Liver (tissue), 9 donors: ENCODE results near the gene PAQR3. TPM values are rescaled to one million over a fixed set of nuclear protein-coding genes. Genes with fewer than 3 reads are reported as not detected.

ENCODE experiments used
- DNase-seq: peaks from one replicate; pipeline ENCODE4 v3.0.0-alpha.2; 2017; ENCODE audit warnings: low spot score
- H3K27ac ChIP-seq, 2 donors: one replicate each; pipeline ENCODE4 v1.7.0; 2013; ENCODE audit warnings: inconsistent platforms in 2 of 2, low read length in 2 of 2, control low read depth in 1 of 2, low read depth in 1 of 2, mild to moderate bottlenecking in 1 of 2
- H3K27me3 ChIP-seq, 4 donors: one replicate each; pipeline versions ENCODE4 v1.6.1 to v1.7.0; 2013; ENCODE audit warnings: low read length in 3 of 4, inconsistent platforms in 1 of 4, mild to moderate bottlenecking in 1 of 4, moderate library complexity in 1 of 4; ENCODE audit not compliant: control insufficient read depth in 4 of 4, insufficient read depth in 4 of 4
- H3K36me3 ChIP-seq, 4 donors: one replicate each; pipeline versions ENCODE4 v1.6.1 to v1.7.0; 2013; ENCODE audit warnings: low read length in 3 of 4, mild to moderate bottlenecking in 3 of 4, low read depth in 1 of 4, moderate library complexity in 1 of 4; ENCODE audit not compliant: control insufficient read depth in 4 of 4, insufficient read depth in 3 of 4
- H3K4me1 ChIP-seq, 4 donors: one replicate each; pipeline versions ENCODE4 v1.6.1 to v1.7.0; 2013; ENCODE audit warnings: low read length in 3 of 4, mild to moderate bottlenecking in 3 of 4, moderate library complexity in 1 of 4; ENCODE audit not compliant: control insufficient read depth in 4 of 4, insufficient read depth in 4 of 4
- H3K4me3 ChIP-seq, 3 donors: one replicate each; pipeline versions ENCODE4 v1.6.1 to v1.7.0; 2013; ENCODE audit warnings: low read length in 3 of 3, control low read depth in 1 of 3, low read depth in 1 of 3, mild to moderate bottlenecking in 1 of 3
- H3K9ac ChIP-seq, 2 donors: one replicate each; pipeline ENCODE4 v1.7.0; 2013; ENCODE audit warnings: low read length in 2 of 2, mild to moderate bottlenecking in 2 of 2, moderate library complexity in 2 of 2, control low read depth in 1 of 2, low read depth in 1 of 2
- H3K9me3 ChIP-seq, 4 donors: one replicate each; pipeline versions ENCODE4 v1.6.1 to v1.7.0; 2013; ENCODE audit warnings: low read length in 3 of 4; ENCODE audit not compliant: control insufficient read depth in 4 of 4
- ATF3 ChIP-seq: IDR thresholded peaks from 2 replicates; pipeline ENCODE4 v1.6.1; 2016; ENCODE audit warnings: antibody characterized with exemption
- EGR1 ChIP-seq, 2 donors: IDR thresholded peaks; 2 replicates each; pipeline ENCODE4 v1.6.1; 2016 to 2018; ENCODE audit warnings: antibody characterized with exemption in 2 of 2, low read depth in 2 of 2
- FOXA1 ChIP-seq: IDR thresholded peaks from 2 replicates; pipeline ENCODE4 v1.6.1; 2016; ENCODE audit warnings: antibody characterized with exemption
- FOXA2 ChIP-seq: IDR thresholded peaks from 2 replicates; pipeline ENCODE4 v1.6.1; 2016; ENCODE audit warnings: antibody characterized with exemption
- GABPA ChIP-seq, 2 donors: IDR thresholded peaks in 1 of 2; conservative IDR thresholded peaks in 1 of 2; 2 replicates each; pipeline ENCODE4 v1.6.1; 2016; ENCODE audit warnings: antibody characterized with exemption in 2 of 2, mild to moderate bottlenecking in 1 of 2, moderate library complexity in 1 of 2
- HNF4A ChIP-seq, 2 donors: conservative IDR thresholded peaks; 2 replicates each; pipeline ENCODE4 v1.6.1; 2016; ENCODE audit warnings: antibody characterized with exemption in 2 of 2, mild to moderate bottlenecking in 2 of 2
- HNF4G ChIP-seq: IDR thresholded peaks from 2 replicates; pipeline ENCODE4 v1.6.1; 2016; ENCODE audit warnings: antibody characterized with exemption
- JUND ChIP-seq, 2 donors: IDR thresholded peaks; 2 replicates each; pipeline ENCODE4 v1.6.1; 2016; ENCODE audit warnings: antibody characterized with exemption in 2 of 2
- NR2F2 ChIP-seq: IDR thresholded peaks from 2 replicates; pipeline ENCODE4 v1.6.1; 2016; ENCODE audit warnings: antibody characterized with exemption
- RAD21 ChIP-seq, 2 donors: IDR thresholded peaks; 2 replicates each; pipeline ENCODE4 v1.6.1; 2016; ENCODE audit warnings: antibody characterized with exemption in 2 of 2, mild to moderate bottlenecking in 2 of 2
- RXRA ChIP-seq, 2 donors: IDR thresholded peaks; 2 replicates each; pipeline ENCODE4 v1.6.1; 2017 to 2018; ENCODE audit warnings: antibody characterized with exemption in 2 of 2, mild to moderate bottlenecking in 1 of 2
- SP1 ChIP-seq: IDR thresholded peaks from 2 replicates; pipeline ENCODE4 v1.6.1; 2018; ENCODE audit warnings: antibody characterized with exemption, mild to moderate bottlenecking
- TAF1 ChIP-seq: conservative IDR thresholded peaks from 2 replicates; pipeline ENCODE4 v1.6.1; 2016; ENCODE audit warnings: antibody characterized with exemption, mild to moderate bottlenecking
- YY1 ChIP-seq: IDR thresholded peaks from 2 replicates; pipeline ENCODE4 v1.6.1; 2016; ENCODE audit warnings: antibody characterized with exemption, mild to moderate bottlenecking
- ZBTB33 ChIP-seq: IDR thresholded peaks from 2 replicates; pipeline ENCODE4 v1.6.1; 2016; ENCODE audit warnings: antibody characterized with exemption
- WGBS: extraction: QIAGEN DNeasy Blood & Tissue Kit; methylation state at CpG from one replicate; pipeline ENCODE4 v1.1.7; 2013; 5-methylcytosine and 5-hydroxymethylcytosine counted together
- polyA plus RNA-seq, 2 donors: library from polyadenylated mRNA; stranded (reverse) in 1 of 2; unstranded in 1 of 2; fragments of 200-250 nt in 1 of 2; fragments of >200 nt in 1 of 2; fragmentation: Nextera tagmentation in 1 of 2; extraction: Ambion mirVana in 1 of 2; gene quantifications; one replicate each; pipeline versions ENCODE4 v1.2.1 to v1.2.3, GENCODE V29; 2013 to 2015
- total RNA-seq, 2 donors: library from RNA; depleted of rRNA; stranded (reverse); fragments of >200 nt; gene quantifications; one replicate each; pipeline ENCODE4 v1.2.3, GENCODE V29; 2014
- TF ChIP-seq, protein P1 (sequence below): IDR thresholded peaks from 2 replicates; pipeline ENCODE4 v1.6.1; 2016; ENCODE audit warnings: antibody characterized with exemption
- TF ChIP-seq, protein P2 (sequence below): fragments of 150-350 bp; IDR thresholded peaks from 2 replicates; pipeline ENCODE4 v1.5.1; 2017; ENCODE audit warnings: improper control_type of control experiment, low read depth, low read length; ENCODE audit not compliant: missing input control
- TF ChIP-seq, protein P3 (sequence below): IDR thresholded peaks from 2 replicates; pipeline ENCODE4 v1.6.1; 2016; ENCODE audit warnings: antibody characterized with exemption, mild to moderate bottlenecking
- donor health status: healthy.
- donor health status: healthy.
- donor health status: healthy.
- donor health status: healthy.
- donor health status: healthy.

Gene PAQR3
- total and polyA plus RNA-seq, 4 donors, result 2.8 to 8.3 (median 5.6) TPM

DNA sequence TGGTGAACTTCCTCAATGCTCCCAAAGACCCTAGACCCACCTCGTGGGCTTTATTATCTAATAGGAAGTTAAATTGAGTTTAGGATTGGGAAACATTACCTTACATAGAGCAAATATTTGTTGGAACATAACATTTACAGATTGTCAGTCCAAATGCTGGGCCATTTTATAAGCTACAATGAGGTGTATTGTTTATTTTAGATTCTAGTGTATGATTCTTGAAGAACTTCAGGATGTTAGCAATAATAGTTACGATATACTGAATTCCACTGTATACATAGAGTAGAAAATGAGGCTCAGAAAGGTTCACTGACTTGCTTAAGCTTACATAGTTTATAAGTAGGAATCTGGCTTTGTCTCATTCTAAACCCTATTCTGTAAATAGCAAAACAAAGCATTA, 37.4 kb downstream of the PAQR3 start:
- Histone ChIP-seq H3K36me3 (no peaks in the 10 kb centered on the region), H3K9ac (no peak overlapping the region), H3K27ac (no peak overlapping the region), H3K27me3 (no peaks in the 10 kb centered on the region), H3K9me3 (no peaks in the 10 kb centered on the region), H3K4me1 (no peaks in the 10 kb centered on the region), H3K4me3 (no peak overlapping the region)
- 63% methylated on average over 2 of the region's 2 CpGs for WGBS
- TF ChIP-seq, protein P1, sequence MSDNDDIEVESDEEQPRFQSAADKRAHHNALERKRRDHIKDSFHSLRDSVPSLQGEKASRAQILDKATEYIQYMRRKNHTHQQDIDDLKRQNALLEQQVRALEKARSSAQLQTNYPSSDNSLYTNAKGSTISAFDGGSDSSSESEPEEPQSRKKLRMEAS, result no peak
- no peak for TF ChIP-seq ZBTB33
- no peak for TF ChIP-seq SP1
- TF ChIP-seq HNF4G, result no peak
- no peak for TF ChIP-seq RAD21 (IDR thresholded peaks at IDR 0.05)
- no peak for TF ChIP-seq FOXA2
- TF ChIP-seq JUND (IDR thresholded peaks at IDR 0.05), result no peak
- TF ChIP-seq, protein P2, sequence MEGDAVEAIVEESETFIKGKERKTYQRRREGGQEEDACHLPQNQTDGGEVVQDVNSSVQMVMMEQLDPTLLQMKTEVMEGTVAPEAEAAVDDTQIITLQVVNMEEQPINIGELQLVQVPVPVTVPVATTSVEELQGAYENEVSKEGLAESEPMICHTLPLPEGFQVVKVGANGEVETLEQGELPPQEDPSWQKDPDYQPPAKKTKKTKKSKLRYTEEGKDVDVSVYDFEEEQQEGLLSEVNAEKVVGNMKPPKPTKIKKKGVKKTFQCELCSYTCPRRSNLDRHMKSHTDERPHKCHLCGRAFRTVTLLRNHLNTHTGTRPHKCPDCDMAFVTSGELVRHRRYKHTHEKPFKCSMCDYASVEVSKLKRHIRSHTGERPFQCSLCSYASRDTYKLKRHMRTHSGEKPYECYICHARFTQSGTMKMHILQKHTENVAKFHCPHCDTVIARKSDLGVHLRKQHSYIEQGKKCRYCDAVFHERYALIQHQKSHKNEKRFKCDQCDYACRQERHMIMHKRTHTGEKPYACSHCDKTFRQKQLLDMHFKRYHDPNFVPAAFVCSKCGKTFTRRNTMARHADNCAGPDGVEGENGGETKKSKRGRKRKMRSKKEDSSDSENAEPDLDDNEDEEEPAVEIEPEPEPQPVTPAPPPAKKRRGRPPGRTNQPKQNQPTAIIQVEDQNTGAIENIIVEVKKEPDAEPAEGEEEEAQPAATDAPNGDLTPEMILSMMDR, result no peak
- TF ChIP-seq EGR1 (IDR thresholded peaks at IDR 0.05; ENCODE audit: low read depth in 2 of 2), result no peak
- TF ChIP-seq, protein P3, sequence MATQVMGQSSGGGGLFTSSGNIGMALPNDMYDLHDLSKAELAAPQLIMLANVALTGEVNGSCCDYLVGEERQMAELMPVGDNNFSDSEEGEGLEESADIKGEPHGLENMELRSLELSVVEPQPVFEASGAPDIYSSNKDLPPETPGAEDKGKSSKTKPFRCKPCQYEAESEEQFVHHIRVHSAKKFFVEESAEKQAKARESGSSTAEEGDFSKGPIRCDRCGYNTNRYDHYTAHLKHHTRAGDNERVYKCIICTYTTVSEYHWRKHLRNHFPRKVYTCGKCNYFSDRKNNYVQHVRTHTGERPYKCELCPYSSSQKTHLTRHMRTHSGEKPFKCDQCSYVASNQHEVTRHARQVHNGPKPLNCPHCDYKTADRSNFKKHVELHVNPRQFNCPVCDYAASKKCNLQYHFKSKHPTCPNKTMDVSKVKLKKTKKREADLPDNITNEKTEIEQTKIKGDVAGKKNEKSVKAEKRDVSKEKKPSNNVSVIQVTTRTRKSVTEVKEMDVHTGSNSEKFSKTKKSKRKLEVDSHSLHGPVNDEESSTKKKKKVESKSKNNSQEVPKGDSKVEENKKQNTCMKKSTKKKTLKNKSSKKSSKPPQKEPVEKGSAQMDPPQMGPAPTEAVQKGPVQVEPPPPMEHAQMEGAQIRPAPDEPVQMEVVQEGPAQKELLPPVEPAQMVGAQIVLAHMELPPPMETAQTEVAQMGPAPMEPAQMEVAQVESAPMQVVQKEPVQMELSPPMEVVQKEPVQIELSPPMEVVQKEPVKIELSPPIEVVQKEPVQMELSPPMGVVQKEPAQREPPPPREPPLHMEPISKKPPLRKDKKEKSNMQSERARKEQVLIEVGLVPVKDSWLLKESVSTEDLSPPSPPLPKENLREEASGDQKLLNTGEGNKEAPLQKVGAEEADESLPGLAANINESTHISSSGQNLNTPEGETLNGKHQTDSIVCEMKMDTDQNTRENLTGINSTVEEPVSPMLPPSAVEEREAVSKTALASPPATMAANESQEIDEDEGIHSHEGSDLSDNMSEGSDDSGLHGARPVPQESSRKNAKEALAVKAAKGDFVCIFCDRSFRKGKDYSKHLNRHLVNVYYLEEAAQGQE, result no peak
- TF ChIP-seq YY1, result no peak
- no peak for TF ChIP-seq NR2F2
- no peak for TF ChIP-seq TAF1
- TF ChIP-seq HNF4A (conservative IDR thresholded peaks at IDR 0.05), result no peak
- no peak for TF ChIP-seq RXRA (IDR thresholded peaks at IDR 0.05)
- no peak for TF ChIP-seq GABPA (IDR thresholded peaks at IDR 0.05 in 1 of 2, conservative IDR thresholded peaks at IDR 0.05 in 1 of 2)
- no peak for TF ChIP-seq ATF3
- TF ChIP-seq FOXA1, result no peak
- DNase-seq, result no peak

- Histone ChIP-seq H3K27me3 (no peaks in the 10 kb centered on the region), H3K4me3 (no peak overlapping the region), H3K9ac (no peak overlapping the region), H3K36me3 (peaks cover 0 to 4% (median 2%) of the 10 kb centered on the region in 4 donors), H3K9me3 (no peaks in the 10 kb centered on the region), H3K4me1 (no peaks in the 10 kb centered on the region), H3K27ac (no peak overlapping the region)
- no peak for TF ChIP-seq FOXA2
- no peak for TF ChIP-seq FOXA1
- TF ChIP-seq SP1, result no peak
- no peak for TF ChIP-seq HNF4A (conservative IDR thresholded peaks at IDR 0.05)
- TF ChIP-seq TAF1, result no peak
- TF ChIP-seq EGR1 (IDR thresholded peaks at IDR 0.05; ENCODE audit: low read depth in 2 of 2), result no peak
- TF ChIP-seq RAD21 (IDR thresholded peaks at IDR 0.05), result no peak
- no peak for DNase-seq
Measured at GRCh38 chr4:78899302-78899701, 39.9 kb downstream of the PAQR3 start.
